Endodermal cell (in vitro differentiated cells): ENCODE data around the gene CCDC179. TPM values are rescaled to one million over a fixed set of nuclear protein-coding genes. Genes with fewer than 3 reads are reported as not detected.

Experiments
- DNase-seq: peaks from one replicate; pipeline ENCODE4 v3.0.0-alpha.2; 2017
- H3K27ac ChIP-seq: 2 replicates; pipeline ENCODE4 v1.5.1; 2013; ENCODE audit warnings: mild to moderate bottlenecking, low read depth, low read length, moderate library complexity
- H3K27me3 ChIP-seq: 2 replicates; pipeline ENCODE4 v1.6.1; 2013; ENCODE audit warnings: mild to moderate bottlenecking, low read length, moderate library complexity; ENCODE audit not compliant: insufficient read depth, control insufficient read depth, poor library complexity, severe bottlenecking
- H3K36me3 ChIP-seq: 2 replicates; pipeline ENCODE4 v1.7.0; 2013; ENCODE audit warnings: mild to moderate bottlenecking, low read length, moderate library complexity; ENCODE audit not compliant: control insufficient read depth, insufficient read depth
- H3K4me1 ChIP-seq: one replicate; pipeline ENCODE4 v1.7.0; 2013; ENCODE audit warnings: low read length; ENCODE audit not compliant: control insufficient read depth, insufficient read depth
- H3K4me3 ChIP-seq: 2 replicates; pipeline ENCODE4 v1.5.1; 2013; ENCODE audit warnings: mild to moderate bottlenecking, low read length, moderate library complexity
- H3K9ac ChIP-seq: 2 replicates; pipeline ENCODE4 v1.6.1; 2013; ENCODE audit warnings: mild to moderate bottlenecking, low read length, moderate library complexity; ENCODE audit not compliant: poor library complexity, severe bottlenecking; ENCODE audit errors: extremely low read depth
- H3K9me3 ChIP-seq: 2 replicates; pipeline ENCODE4 v1.6.1; 2013; ENCODE audit warnings: mild to moderate bottlenecking, low read length, moderate library complexity; ENCODE audit not compliant: control insufficient read depth
- H3K27ac Mint-ChIP-seq: 2 replicates; pipeline ENCODE4 v1.8.0; 2020; ENCODE audit warnings: mixed read lengths
- H3K27me3 Mint-ChIP-seq: 2 replicates; pipeline ENCODE4 v1.8.0; 2021; ENCODE audit warnings: mild to moderate bottlenecking, mixed read lengths; ENCODE audit not compliant: insufficient read depth
- H3K36me3 Mint-ChIP-seq: 2 replicates; pipeline ENCODE4 v1.8.0; 2020; ENCODE audit warnings: low read depth, mixed read lengths
- H3K4me1 Mint-ChIP-seq: 2 replicates; pipeline ENCODE4 v1.8.0; 2020; ENCODE audit warnings: mixed read lengths
- H3K4me3 Mint-ChIP-seq: 2 replicates; pipeline ENCODE4 v1.8.0; 2020; ENCODE audit warnings: mild to moderate bottlenecking, moderate library complexity, mixed read lengths
- H3K9me3 Mint-ChIP-seq: 2 replicates; pipeline ENCODE4 v1.8.0; 2020; ENCODE audit warnings: mild to moderate bottlenecking, mixed read lengths
- CTCF ChIP-seq: fragments of 200-600 bp; sonication (generic); conservative IDR thresholded peaks from 2 replicates; pipeline ENCODE4 v1.5.0; 2021; ENCODE audit warnings: antibody characterized with exemption, mild to moderate bottlenecking
- WGBS, 2 experiments: methylation state at CpG; one replicate each; pipeline versions ENCODE4 v1.1.5 to v1.1.7; 2013; ENCODE audit warnings: missing lambda C conversion rate in 2 of 2, mixed read lengths in 1 of 2; ENCODE audit not compliant: insufficient coverage in 1 of 2, insufficient read length in 1 of 2; 5-methylcytosine and 5-hydroxymethylcytosine counted together
- total RNA-seq, 2 donors: library from RNA; stranded (reverse); fragmentation: NEBNext Ultra II Directional in 1 of 2; extraction: Animal tissue kit (Norgen Biotek cat#: 25700) in 1 of 2; gene quantifications; 2 replicates in 1 of 2; 3 replicates in 1 of 2; pipeline ENCODE4 v1.2.1, GENCODE V29; 2021

Gene CCDC179
- total RNA-seq, 2 donors from 2014 or later, result not detected

GRCh38 chr11:22797047-22797446 is 63.2 kb downstream of the CCDC179 start:
- no peak for DNase-seq
- Histone ChIP-seq H3K36me3 (no peaks in the 10 kb centered on the region), H3K27me3 (peaks cover 48% of the 10 kb centered on the region), H3K27ac (no peak overlapping the region), H3K4me1 (peaks cover 14% of the 10 kb centered on the region), H3K9ac (no peak overlapping the region), H3K4me3 (no peak overlapping the region), H3K9me3 (no peaks in the 10 kb centered on the region)
- no peaks in the 10 kb centered on the region for H3K9me3 Mint-ChIP-seq
- no peak for TF ChIP-seq CTCF
- no peak overlapping the region for H3K4me3 Mint-ChIP-seq
- WGBS, 2 experiments, result 93 to 94% methylated on average over 3 of the region's 3 CpGs
- H3K27ac Mint-ChIP-seq, result no peak overlapping the region
- no peaks in the 10 kb centered on the region for H3K36me3 Mint-ChIP-seq
- H3K27me3 Mint-ChIP-seq, result peaks cover 19% of the 10 kb centered on the region
- peaks cover 13% of the 10 kb centered on the region for H3K4me1 Mint-ChIP-seq

Other genes starting within 250 kb of the CCDC179 start
- 10 to 100 TPM; 19.7 to 28.7 TPM for gene FANCF, start 234.7 kb downstream of the CCDC179 start, total RNA-seq
- 1 to 10 TPM; 3.0 to 4.1 TPM for gene GAS2, start 193.9 kb downstream of the CCDC179 start, total RNA-seq
- gene SVIP, start 30.7 kb downstream of the CCDC179 start, total RNA-seq, result 10 to 100 TPM in 1 of 2 donors, 1 to 10 TPM in 1; 9.8 to 22.6 TPM